GM12892 (cell line): Measurements from ENCODE around the gene POU2F3.
A peak's percentile ranks its signal among the peaks of the same experiment; 100 is the strongest.
"Not testable (repeated sequence)": the region's sequence is repeated elsewhere in the genome, so short reads cannot be mapped to it uniquely, and the experiment has no call there.

ENCODE experiments used
- DNase-seq: peaks from one replicate; pipeline ENCODE4 v3.0.0; 2011; ENCODE audit not compliant: insufficient read length
- FAIRE-seq: peaks from 2 replicates; lab custom pipeline; 2011; peaks lifted over from hg19 to GRCh38; lab: Jason Lieb, UNC
- POLR2A ChIP-seq: IDR thresholded peaks from 2 replicates; pipeline ENCODE4 v1.6.1; 2011; ENCODE audit warnings: low read depth, low read length, control low read depth
- POLR2AphosphoS5 ChIP-seq: IDR thresholded peaks from 2 replicates; pipeline ENCODE4 v1.6.1; 2011; ENCODE audit warnings: low read depth, low read length, control low read depth
- TAF1 ChIP-seq: IDR thresholded peaks from 2 replicates; pipeline ENCODE4 v1.6.1; 2011; ENCODE audit warnings: low read depth, mild to moderate bottlenecking, control low read depth, low read length, borderline replicate concordance

POU2F3 gene

DNA sequence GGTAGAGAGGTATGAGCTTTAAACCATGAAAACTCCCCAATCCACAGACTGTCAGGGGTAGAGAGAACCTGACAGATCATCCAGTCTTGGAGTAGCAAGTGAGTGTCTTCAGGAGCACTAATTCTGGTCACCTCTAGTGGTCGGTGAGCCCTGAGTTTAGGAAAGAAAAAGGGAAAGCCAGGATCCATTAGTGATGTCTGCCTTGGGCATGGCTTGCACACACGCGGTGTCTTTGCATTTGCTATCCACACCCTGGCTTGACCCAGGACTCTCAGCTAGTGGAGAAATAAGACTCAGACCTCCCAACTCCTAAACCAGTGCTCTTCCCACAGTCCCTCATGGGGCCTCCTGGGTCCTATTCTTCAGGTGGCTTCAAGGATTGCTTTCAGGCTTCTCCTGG lies 19.3 kb downstream of the POU2F3 start:
- FAIRE-seq (peak; percentile 46), DNase-seq (no peak)
- TF ChIP-seq POLR2AphosphoS5, result no peak
- no peak for TF ChIP-seq POLR2A
- no peak for TF ChIP-seq TAF1

DNA sequence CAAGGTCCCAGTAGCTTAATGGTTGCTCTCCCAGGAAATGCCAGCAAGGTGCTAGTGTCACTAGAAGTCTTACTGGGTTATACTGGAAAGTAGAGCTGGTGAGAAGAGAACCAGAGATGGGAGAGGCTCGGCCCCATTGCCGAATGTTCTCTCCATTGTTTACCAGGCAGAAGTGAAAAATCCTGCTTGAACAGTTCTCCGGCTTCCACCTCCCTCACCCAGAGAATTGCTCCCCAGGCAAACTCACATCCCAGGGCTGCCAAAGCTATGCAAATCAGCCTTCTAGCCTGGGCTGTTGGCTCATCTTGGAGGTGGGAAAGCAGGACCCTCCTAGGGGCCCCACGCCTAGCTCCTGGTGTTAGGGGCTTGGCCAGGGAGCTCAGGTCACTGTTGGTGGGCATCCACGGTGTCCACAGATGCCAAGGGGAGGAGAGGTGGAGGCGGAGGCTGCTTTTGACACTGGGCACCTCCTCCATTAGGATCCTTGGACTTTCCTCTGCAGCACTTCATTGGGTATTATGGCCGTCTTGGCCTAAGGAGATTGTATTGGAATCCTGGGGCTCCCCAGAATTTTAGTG lies 20.1 kb downstream of the POU2F3 start:
- DNase-seq (no peak), FAIRE-seq (no peak)
- TF ChIP-seq POLR2AphosphoS5, result no peak
- no peak for TF ChIP-seq POLR2A
- no peak for TF ChIP-seq TAF1

DNA sequence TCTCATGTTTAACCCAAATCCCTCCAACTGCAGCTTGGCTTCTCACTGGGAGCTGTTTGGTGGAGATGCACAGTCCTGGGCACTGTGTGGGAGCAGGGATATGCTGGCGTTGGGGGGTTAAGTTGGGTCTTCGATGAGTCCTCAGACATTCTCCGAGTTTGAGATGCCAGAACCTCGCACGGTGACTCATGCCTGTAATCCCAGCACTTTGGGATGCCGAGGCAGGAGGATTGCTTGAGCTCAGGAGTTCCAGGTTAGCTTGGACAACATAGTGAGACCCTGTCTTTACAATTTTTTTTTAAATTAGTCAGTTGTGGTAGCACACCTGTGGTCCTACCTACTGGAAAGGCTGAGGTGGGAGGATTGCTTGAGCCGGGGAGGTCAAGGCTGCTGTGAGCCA lies 20.7 kb downstream of the POU2F3 start:
- no peak for TF ChIP-seq POLR2AphosphoS5
- no peak for FAIRE-seq
- DNase-seq, result no peak

DNA sequence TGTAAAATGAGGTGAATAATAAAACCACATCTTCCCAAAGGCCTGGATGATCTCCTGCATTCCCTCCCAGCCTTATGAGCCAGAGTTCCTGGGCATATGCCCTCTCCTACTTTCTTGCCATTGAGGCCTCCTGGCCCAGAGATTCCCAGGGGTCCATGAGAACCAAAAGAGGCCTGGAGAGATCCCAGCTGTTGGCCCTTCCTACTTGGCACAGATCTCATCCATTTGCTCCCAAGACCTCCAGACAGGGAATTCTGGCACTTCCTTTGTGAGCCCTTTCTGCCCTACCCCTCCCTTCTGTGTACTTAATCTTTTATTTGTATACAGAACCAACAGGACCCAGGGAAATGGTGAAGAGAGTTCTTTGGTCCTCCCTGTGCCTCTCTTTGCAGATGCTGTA lies 21.4 kb downstream of the POU2F3 start:
- no peak for TF ChIP-seq POLR2A
- no peak for TF ChIP-seq POLR2AphosphoS5
- TF ChIP-seq TAF1, result no peak
- FAIRE-seq (no peak), DNase-seq (no peak)

DNA sequence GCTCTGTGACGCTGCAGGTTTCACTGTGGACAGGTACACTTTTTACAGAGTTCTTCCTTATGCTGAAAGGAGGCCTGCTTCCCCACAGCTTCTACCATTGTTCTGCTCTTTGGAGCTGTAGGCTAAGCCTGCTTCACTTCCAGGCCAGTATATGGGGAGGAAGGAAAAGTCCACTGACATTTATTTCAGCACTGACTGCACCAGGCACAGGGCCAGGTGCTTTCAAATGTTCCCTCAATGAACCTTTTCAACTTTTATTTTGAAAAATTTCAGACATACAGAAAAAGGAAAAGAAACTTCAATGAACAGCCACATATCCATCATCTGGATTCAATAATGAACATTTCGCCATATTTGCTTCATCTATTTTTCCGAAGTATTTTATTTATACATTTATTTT lies 22.0 kb downstream of the POU2F3 start:
- TF ChIP-seq POLR2A (no peak), TAF1 (no peak), POLR2AphosphoS5 (no peak)
- no peak for DNase-seq
- FAIRE-seq, result no peak

DNA sequence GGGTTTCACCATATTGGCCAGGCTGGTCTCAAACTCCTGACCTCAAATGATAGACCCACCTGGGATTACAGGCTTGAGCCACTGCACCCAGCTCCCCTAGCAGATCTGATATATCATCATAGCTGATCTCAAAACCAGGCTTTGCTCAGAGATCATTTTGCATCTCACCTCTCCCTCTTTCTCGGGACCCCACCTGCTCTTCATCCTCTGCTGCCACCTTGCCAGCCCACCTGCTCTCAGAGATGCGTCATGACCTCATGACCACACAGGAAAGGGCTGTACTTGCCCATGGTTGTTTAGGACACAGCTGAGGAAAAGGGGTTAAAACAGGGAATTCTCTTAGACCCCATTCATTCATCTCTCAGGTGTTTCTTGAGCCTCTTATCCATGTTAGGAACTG lies 27.4 kb downstream of the POU2F3 start:
- FAIRE-seq (peak; percentile 58), DNase-seq (no peak)
- TF ChIP-seq POLR2A (no peak), POLR2AphosphoS5 (no peak), TAF1 (no peak)

DNA sequence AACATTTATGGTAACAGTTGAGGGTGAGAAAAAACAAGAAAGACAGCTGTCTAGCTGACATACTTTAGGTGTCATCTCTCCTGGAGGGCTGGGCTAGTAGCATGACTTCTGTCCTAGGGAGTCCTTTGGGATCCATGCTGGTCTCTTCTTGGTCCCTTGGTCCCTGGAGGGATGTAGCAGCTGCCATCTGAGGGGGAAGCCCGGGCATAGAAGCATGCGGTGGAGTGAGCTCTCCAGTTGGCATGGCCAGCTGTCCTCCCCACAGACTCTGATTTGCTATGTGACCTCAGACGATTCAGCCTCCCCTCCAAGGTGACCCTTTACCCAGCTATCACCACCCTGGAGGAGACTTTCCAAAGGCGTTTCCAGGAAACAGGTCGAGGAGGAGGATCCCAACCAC lies 28.7 kb downstream of the POU2F3 start:
- DNase-seq, result no peak
- no peak for FAIRE-seq
- TF ChIP-seq POLR2AphosphoS5, result no peak
- no peak for TF ChIP-seq TAF1
- no peak for TF ChIP-seq POLR2A

DNA sequence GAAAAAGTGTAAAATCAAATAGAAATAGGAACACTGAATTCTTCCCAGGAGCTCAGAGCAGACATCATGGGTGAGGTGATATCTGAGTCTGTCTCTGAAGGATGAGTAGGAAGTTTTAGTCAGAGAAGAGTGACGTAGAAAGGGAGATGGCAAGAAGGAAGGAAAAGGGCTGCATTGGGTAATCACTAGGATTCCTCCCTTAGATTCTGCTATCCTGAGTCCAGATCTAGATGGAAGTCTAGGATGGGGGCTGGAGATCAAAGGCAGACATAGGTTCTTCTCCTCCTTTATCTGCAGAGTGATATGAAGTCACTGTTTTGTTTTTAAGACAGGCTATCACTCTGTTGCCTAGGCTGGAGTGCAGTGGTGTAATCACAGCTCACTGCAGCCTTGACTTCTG lies 30.4 kb downstream of the POU2F3 start:
- FAIRE-seq, result no peak
- TF ChIP-seq TAF1, result no peak
- DNase-seq, result no peak

DNA sequence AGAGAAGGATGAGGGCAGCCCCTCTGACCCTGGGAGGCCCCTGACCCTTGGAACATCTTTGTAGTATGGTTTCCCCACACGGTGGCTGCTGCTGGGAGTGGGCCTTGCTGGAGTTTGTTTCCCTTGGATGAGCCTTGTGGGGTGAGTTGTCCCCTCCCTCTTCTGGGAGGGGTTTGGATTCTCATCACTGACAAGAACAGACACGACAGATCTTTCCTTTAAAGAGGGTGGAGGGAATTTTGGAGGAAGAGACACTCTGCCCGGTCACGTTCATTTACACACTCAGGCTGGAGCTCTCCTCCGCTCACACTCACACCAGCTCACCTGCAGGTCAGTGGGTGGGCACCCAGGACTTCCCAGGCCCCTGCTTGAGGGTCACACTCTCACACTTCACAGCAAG lies 31.7 kb downstream of the POU2F3 start:
- FAIRE-seq, result no peak
- DNase-seq, result no peak
- TF ChIP-seq TAF1 (no peak), POLR2A (no peak), POLR2AphosphoS5 (no peak)

DNA sequence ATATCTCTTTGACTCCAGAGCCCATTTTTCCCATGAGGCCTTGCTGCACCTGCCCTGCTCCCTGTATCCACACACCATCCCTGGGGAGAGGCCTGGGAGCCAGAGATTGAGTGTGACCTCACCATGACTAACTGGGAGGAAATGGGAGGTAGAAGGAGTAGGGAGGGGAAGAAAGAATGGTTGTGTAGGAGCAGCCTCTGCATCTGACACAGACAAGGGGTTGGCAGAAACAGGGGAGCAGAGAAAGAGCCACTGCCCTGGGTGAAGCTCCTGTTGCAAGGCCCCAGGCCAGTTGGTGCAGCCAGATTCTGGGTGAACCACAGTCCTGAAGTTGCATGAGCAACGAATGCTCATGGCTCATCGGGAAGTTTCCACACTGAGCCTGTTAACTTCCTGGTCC lies 32.4 kb downstream of the POU2F3 start:
- TF ChIP-seq POLR2A, result no peak
- TF ChIP-seq TAF1, result no peak
- TF ChIP-seq POLR2AphosphoS5, result no peak
- no peak for DNase-seq

DNA sequence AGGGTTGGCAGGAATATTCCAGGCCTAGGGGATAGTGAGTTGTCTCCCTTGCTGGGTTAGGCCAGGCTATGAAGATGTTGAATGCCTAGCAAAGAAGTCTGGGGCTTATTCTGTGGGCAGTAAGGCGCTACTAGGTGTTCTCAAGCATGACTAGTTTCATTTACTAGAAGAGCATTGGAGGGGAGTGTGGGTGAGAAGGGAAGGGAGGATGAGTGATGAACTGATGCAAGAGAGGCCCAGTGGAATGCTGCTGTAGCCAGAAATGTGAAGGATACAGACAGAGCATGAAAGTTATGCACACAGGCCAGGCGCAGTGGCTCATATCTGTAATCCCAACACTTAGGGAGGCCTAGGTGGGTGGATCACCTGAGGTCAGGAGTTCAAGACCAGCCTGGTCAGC lies 33.5 kb downstream of the POU2F3 start:
- DNase-seq, result no peak
- TF ChIP-seq POLR2A (no peak), TAF1 (no peak), POLR2AphosphoS5 (no peak)
- FAIRE-seq, result no peak

More for the DNA sequence above, 32.4 kb downstream of the POU2F3 start:
- FAIRE-seq, result peak; percentile 21

DNA sequence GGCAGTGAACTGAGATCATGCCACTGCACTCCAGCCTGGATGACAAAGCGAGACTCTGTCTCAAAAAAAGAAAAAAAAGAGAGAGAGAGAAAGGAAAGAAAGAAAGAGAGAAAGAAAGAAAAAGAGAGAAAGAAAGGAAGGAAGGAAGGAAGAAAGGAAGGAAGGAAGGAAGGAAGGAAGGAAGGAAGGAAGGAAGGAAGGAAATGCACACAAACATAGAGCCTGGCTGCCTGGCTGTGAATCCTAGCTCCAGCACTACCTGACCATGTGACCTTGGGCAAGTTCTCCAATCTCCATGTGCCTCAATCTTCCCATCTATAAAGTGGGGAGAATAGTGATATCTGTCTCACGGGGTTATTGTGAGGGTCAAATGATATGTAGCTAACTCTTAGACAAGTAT lies 34.0 kb downstream of the POU2F3 start:
- not testable (repeated sequence) for FAIRE-seq, DNase-seq

DNA sequence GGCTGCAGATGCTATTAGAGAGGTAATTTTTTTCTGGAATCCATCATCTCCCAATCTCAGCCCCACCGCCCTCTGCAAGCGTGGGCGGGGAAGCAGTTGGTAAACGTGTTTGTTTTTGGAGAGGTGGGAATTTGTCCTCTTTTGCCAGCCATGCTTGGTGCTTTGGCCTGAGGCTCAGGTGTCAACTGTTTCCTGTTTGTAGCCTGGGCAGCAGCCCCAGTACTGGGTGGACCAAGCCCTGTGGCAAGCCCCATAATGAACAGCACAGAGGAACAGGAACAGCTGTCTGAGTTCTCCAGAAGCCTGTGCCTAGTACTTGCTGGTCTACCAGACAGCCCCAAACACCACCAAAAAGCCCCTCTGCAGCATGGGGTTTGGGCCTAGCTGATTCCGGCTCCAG lies 39.6 kb downstream of the POU2F3 start:
- TF ChIP-seq TAF1, result no peak
- no peak for TF ChIP-seq POLR2A
- no peak for TF ChIP-seq POLR2AphosphoS5
- FAIRE-seq, result no peak
- DNase-seq, result no peak
